HepG2 (cell line): ENCODE data around the gene SBNO2. TPM values are rescaled to one million over a fixed set of nuclear protein-coding genes. Genes with fewer than 3 reads are reported as not detected.

Experiments
- CBFB ChIP-seq: sonication (generic); formaldehyde crosslinking; IDR thresholded peaks from 2 replicates; pipeline ENCODE4 v1.4.0; 2020; ENCODE audit warnings: missing genetic modification reagents
- CREB1 ChIP-seq, 2 experiments: fragments of 450-650 bp in 1 of 2; IDR thresholded peaks; 2 replicates each; pipeline ENCODE4 v1.6.1; 2016 to 2017; ENCODE audit warnings: control low read depth in 1 of 2, mild to moderate bottlenecking in 1 of 2, missing compliant biosample characterization in 1 of 2, missing genetic modification characterization in 1 of 2
- GPBP1L1 ChIP-seq: sonication (generic); formaldehyde crosslinking; IDR thresholded peaks from 2 replicates; pipeline ENCODE4 v1.5.0; 2020; ENCODE audit warnings: mild to moderate bottlenecking, missing genetic modification reagents
- NBN ChIP-seq: fragments of 450-650 bp; conservative IDR thresholded peaks from 2 replicates; pipeline ENCODE4 v1.6.1; 2017
- NFKB2 ChIP-seq: sonication (generic); formaldehyde crosslinking; IDR thresholded peaks from 2 replicates; pipeline ENCODE4 v1.4.0; 2020; ENCODE audit warnings: missing genetic modification reagents, borderline replicate concordance
- NONO ChIP-seq, 2 experiments: fragments of 450-650 bp in 1 of 2; sonication (generic) in 1 of 2; formaldehyde crosslinking in 1 of 2; IDR thresholded peaks in 1 of 2; conservative IDR thresholded peaks in 1 of 2; 2 replicates each; pipeline versions ENCODE4 v1.6.1 to v1.8.0; 2017 to 2022; ENCODE audit warnings: mild to moderate bottlenecking in 1 of 2, missing genetic modification reagents in 1 of 2, moderate library complexity in 1 of 2
- REPIN1 ChIP-seq: sonication (generic); formaldehyde crosslinking; IDR thresholded peaks from 2 replicates; pipeline ENCODE4 v1.8.0; 2022; ENCODE audit warnings: missing genetic modification reagents, low read depth, mild to moderate bottlenecking, borderline replicate concordance
- SP1 ChIP-seq, 2 experiments: fragments of 450-650 bp in 1 of 2; sonication (generic) in 1 of 2; formaldehyde crosslinking in 1 of 2; IDR thresholded peaks; 2 replicates each; pipeline versions ENCODE4 v1.4.0 to v1.6.1; 2016 to 2020; ENCODE audit warnings: missing genetic modification reagents in 1 of 2
- TRIM24 ChIP-seq: sonication (generic); formaldehyde crosslinking; IDR thresholded peaks from 2 replicates; pipeline ENCODE4 v1.8.0; 2022; ENCODE audit warnings: mild to moderate bottlenecking, missing genetic modification reagents
- ZBTB7A ChIP-seq: sonication (generic); formaldehyde crosslinking; IDR thresholded peaks from 2 replicates; pipeline ENCODE4 v1.8.0; 2022; ENCODE audit warnings: mild to moderate bottlenecking, missing genetic modification reagents
- ZMYM2 ChIP-seq: sonication (generic); formaldehyde crosslinking; IDR thresholded peaks from 2 replicates; pipeline ENCODE4 v1.8.0; 2022; ENCODE audit warnings: mild to moderate bottlenecking, missing genetic modification reagents
- ZNF234 ChIP-seq: sonication (generic); formaldehyde crosslinking; conservative IDR thresholded peaks from 2 replicates; pipeline ENCODE4 v1.5.1; 2020; ENCODE audit warnings: mild to moderate bottlenecking, missing genetic modification reagents
- ZNF513 ChIP-seq: sonication (generic); formaldehyde crosslinking; conservative IDR thresholded peaks from 2 replicates; pipeline ENCODE4 v1.5.0; 2020; ENCODE audit warnings: missing genetic modification reagents
- ZNF672 ChIP-seq: sonication (generic); formaldehyde crosslinking; IDR thresholded peaks from 2 replicates; pipeline ENCODE4 v1.8.1; 2022; ENCODE audit warnings: missing genetic modification reagents
- ZNF691 ChIP-seq: sonication (generic); formaldehyde crosslinking; IDR thresholded peaks from 2 replicates; pipeline ENCODE4 v1.4.0; 2020; ENCODE audit warnings: missing genetic modification reagents, low read depth, mild to moderate bottlenecking, borderline replicate concordance
- ZNF710 ChIP-seq: sonication (generic); formaldehyde crosslinking; IDR thresholded peaks from 2 replicates; pipeline ENCODE4 v1.5.0; 2020; ENCODE audit warnings: mild to moderate bottlenecking, missing genetic modification reagents, borderline replicate concordance
- ZNF772 ChIP-seq: sonication (generic); formaldehyde crosslinking; IDR thresholded peaks from 2 replicates; pipeline ENCODE4 v1.5.0; 2020; ENCODE audit warnings: mild to moderate bottlenecking, missing genetic modification reagents
- ZNF841 ChIP-seq: sonication (generic); formaldehyde crosslinking; IDR thresholded peaks from 2 replicates; pipeline ENCODE4 v1.8.1; 2023; ENCODE audit warnings: missing genetic modification reagents, borderline replicate concordance
- polyA plus RNA-seq, 8 experiments: library from polyadenylated mRNA; depleted of rRNA in 3 of 8; stranded (reverse) in 7 of 8; unstranded in 1 of 8; fragments of >200 nt; fragmentation: Illumina TruSeq in 4 of 8; extraction: Trizol in 4 of 8; gene quantifications; 2 replicates each; pipeline versions ENCODE4 v1.2.1 to v1.2.3, GENCODE V29; 2011 to 2016; ENCODE audit warnings: low read depth in 4 of 8, missing spikeins in 1 of 8, mixed read lengths in 1 of 8; ENCODE audit not compliant: insufficient read depth in 1 of 8
- total RNA-seq, 5 experiments: library from RNA; depleted of rRNA; stranded (reverse); fragments of >200 nt; fragmentation: Illumina TruSeq; extraction: Trizol; gene quantifications; 2 replicates each; pipeline ENCODE4 v1.2.3, GENCODE V29; 2016; ENCODE audit warnings: low read depth in 1 of 5

The SBNO2 gene
- total and polyA plus RNA-seq, 2 of the 13 experiments (the other 11 are each of a cell fraction or from before 2014, with no cell fraction given), result 8.6 to 10.4 TPM

- TF ChIP-seq ZNF691 (CRISPR knock-in tag) (peak; percentile 82; the same call in 1 of the 2 replicates), SP1 (IDR thresholded peaks at IDR 0.05) (no peak), SP1 (CRISPR knock-in tag; IDR thresholded peaks at IDR 0.05) (peak; percentile 97), ZNF672 (CRISPR knock-in tag) (no peak), GPBP1L1 (CRISPR knock-in tag) (no peak), ZNF841 (no peak), REPIN1 (CRISPR knock-in tag) (peak; percentile 83), ZMYM2 (CRISPR knock-in tag) (0 out of 2 replicates have a peak, but pooled peaks have one; percentile 22), NBN (no peak), CBFB (no peak; the same call in none of the 2 replicates), NFKB2 (CRISPR knock-in tag) (peak; percentile 49; the same call in 1 of the 2 replicates), ZNF772 (peak; percentile 82), ZNF710 (CRISPR knock-in tag) (no peak), CREB1 (IDR thresholded peaks at IDR 0.05) (peak; percentile 54; the same call in 1 of the 2 replicates), CREB1 (CRISPR knock-in tag; IDR thresholded peaks at IDR 0.05) (no peak), ZNF513 (CRISPR knock-in tag) (no peak), ZNF234 (CRISPR knock-in tag) (0 out of 2 replicates have a peak, but pooled peaks have one; percentile 60), ZBTB7A (CRISPR knock-in tag) (peak; percentile 92), TRIM24 (no peak), NONO (IDR thresholded peaks at IDR 0.05) (no peak), NONO (CRISPR knock-in tag; conservative IDR thresholded peaks at IDR 0.05) (peak; percentile 88)
Measured at GRCh38 chr19:1113030-1113985, 60.8 kb downstream of the SBNO2 start (continued).
